CD14-positive monocyte (primary cell): ENCODE results near the gene ST6GALNAC3. TPM values are rescaled to one million over a fixed set of nuclear protein-coding genes. Genes with fewer than 3 reads are reported as not detected.

Experiments
- DNase-seq, 3 donors: peaks; one replicate each; pipeline ENCODE4 v3.0.0-alpha.2; 2011 to 2022
- H2AFZ ChIP-seq: 2 replicates; pipeline ENCODE4 v1.6.0; 2012; ENCODE audit warnings: mild to moderate bottlenecking, low read depth, low read length, inconsistent platforms; ENCODE audit not compliant: insufficient read depth, poor library complexity, severe bottlenecking
- H3K27ac ChIP-seq, 2 donors: 1 replicate in 1 of 2; 2 replicates in 1 of 2; pipeline ENCODE4 v1.5.1; 2012 to 2013; ENCODE audit warnings: low read length in 2 of 2, control low read depth in 1 of 2, inconsistent platforms in 1 of 2, low read depth in 1 of 2, mild to moderate bottlenecking in 1 of 2
- H3K27me3 ChIP-seq, 2 donors: one replicate each; pipeline versions ENCODE4 v1.6.0 to v1.6.1; 2011 to 2013; ENCODE audit warnings: low read length in 2 of 2; ENCODE audit not compliant: control insufficient read depth in 2 of 2, insufficient read depth in 2 of 2
- H3K36me3 ChIP-seq, 2 donors: replicated peaks in 1 of 2; 1 replicate in 1 of 2; 2 replicates in 1 of 2; pipeline versions ENCODE4 v1.5.1 to v1.6.1; 2012 to 2013; ENCODE audit warnings: low read length in 2 of 2, control low read depth in 1 of 2, inconsistent platforms in 1 of 2, mild to moderate bottlenecking in 1 of 2; ENCODE audit not compliant: insufficient read depth in 2 of 2, control insufficient read depth in 1 of 2
- H3K4me1 ChIP-seq, 2 donors: 1 replicate in 1 of 2; 2 replicates in 1 of 2; pipeline versions ENCODE4 v1.5.1 to v1.6.1; 2012 to 2013; ENCODE audit warnings: low read length in 2 of 2, control low read depth in 1 of 2, inconsistent platforms in 1 of 2, mild to moderate bottlenecking in 1 of 2, moderate library complexity in 1 of 2; ENCODE audit not compliant: insufficient read depth in 2 of 2, control insufficient read depth in 1 of 2
- H3K4me2 ChIP-seq: replicated peaks from 2 replicates; pipeline ENCODE3; 2012; ENCODE audit warnings: low read length, moderate library complexity, mild to moderate bottlenecking; ENCODE audit not compliant: poor library complexity, severe bottlenecking; ENCODE audit errors: extremely low read depth
- H3K4me3 ChIP-seq, 3 experiments: fragments of 200-600 bp in 1 of 3; sonication (generic) in 1 of 3; replicated peaks in 1 of 3; 1 replicate in 2 of 3; 2 replicates in 1 of 3; pipeline ENCODE4 v1.5.1; 2011 to 2013; ENCODE audit warnings: low read length in 3 of 3, mild to moderate bottlenecking in 3 of 3, control low read depth in 2 of 3, low read depth in 2 of 3, inconsistent platforms in 1 of 3, moderate library complexity in 1 of 3
- H3K79me2 ChIP-seq: 2 replicates; pipeline ENCODE4 v1.6.0; 2012; ENCODE audit warnings: mild to moderate bottlenecking, control low read depth, inconsistent platforms, low read length, moderate library complexity; ENCODE audit not compliant: insufficient read depth
- H3K9ac ChIP-seq: 2 replicates; pipeline ENCODE4 v1.6.0; 2017; ENCODE audit warnings: low read length, mild to moderate bottlenecking; ENCODE audit not compliant: insufficient read depth, poor library complexity, severe bottlenecking
- H3K9me3 ChIP-seq, 2 donors: replicated peaks in 1 of 2; 1 replicate in 1 of 2; 2 replicates in 1 of 2; pipeline versions ENCODE4 v1.5.1 to v1.6.1; 2012 to 2013; ENCODE audit warnings: low read length in 2 of 2, control low read depth in 1 of 2; ENCODE audit not compliant: control insufficient read depth in 1 of 2, insufficient read depth in 1 of 2
- H4K20me1 ChIP-seq: 2 replicates; pipeline ENCODE4 v1.6.0; 2012; ENCODE audit warnings: mild to moderate bottlenecking, low read length, control low read depth, moderate library complexity; ENCODE audit not compliant: insufficient read depth
- H3K27ac Mint-ChIP-seq, 7 donors: one replicate each; pipeline ENCODE4 v1.8.0; 2020; ENCODE audit warnings: mild to moderate bottlenecking in 7 of 7, mixed read lengths in 7 of 7, moderate library complexity in 6 of 7, inconsistent platforms in 2 of 7
- H3K27me3 Mint-ChIP-seq, 3 donors: one replicate each; pipeline ENCODE4 v1.8.0; 2021 to 2022; ENCODE audit warnings: low read depth in 3 of 3, mild to moderate bottlenecking in 3 of 3, mixed read lengths in 3 of 3, moderate library complexity in 3 of 3, inconsistent platforms in 1 of 3
- H3K36me3 Mint-ChIP-seq, 2 donors: one replicate each; pipeline ENCODE4 v1.8.0; 2020; ENCODE audit warnings: mixed read lengths in 2 of 2, inconsistent platforms in 1 of 2, mild to moderate bottlenecking in 1 of 2
- H3K4me1 Mint-ChIP-seq: one replicate; pipeline ENCODE4 v1.8.0; 2020; ENCODE audit warnings: mild to moderate bottlenecking, mixed read lengths
- H3K4me3 Mint-ChIP-seq, 2 donors: one replicate each; pipeline ENCODE4 v1.8.0; 2020; ENCODE audit warnings: mild to moderate bottlenecking in 2 of 2, mixed read lengths in 2 of 2, moderate library complexity in 1 of 2
- H3K9me3 Mint-ChIP-seq, 7 donors: one replicate each; pipeline ENCODE4 v1.8.0; 2020 to 2022; ENCODE audit warnings: mixed read lengths in 7 of 7, mild to moderate bottlenecking in 6 of 7, moderate library complexity in 6 of 7, inconsistent platforms in 2 of 7
- WGBS: methylation state at CpG from one replicate; pipeline ENCODE4 v1.1.5; 2013; ENCODE audit warnings: missing lambda C conversion rate; ENCODE audit not compliant: insufficient coverage; 5-methylcytosine and 5-hydroxymethylcytosine counted together
- intact Hi-C, 2 donors: fragments of 100-400 bp; cut with micrococcal nuclease; formaldehyde crosslinking; loops; one replicate each; pipeline versions ENCODE4 v1.15.0 to v1.15.1; 2023
- polyA plus RNA-seq, 3 donors: library from polyadenylated mRNA; depleted of rRNA in 1 of 3; unstranded in 2 of 3; stranded (reverse) in 1 of 3; fragments of 300-500 nt in 2 of 3; fragments of >200 nt in 1 of 3; fragmentation: Illumina TruSeq in 2 of 3; gene quantifications; 1 replicate in 2 of 3; 2 replicates in 1 of 3; pipeline ENCODE4 v1.2.3, GENCODE V29; 2012 to 2021
- TF ChIP-seq, protein P1 (sequence below): fragments of 200-600 bp; IDR thresholded peaks from one replicate; pipeline ENCODE4 v1.8.0; 2022; ENCODE audit warnings: antibody characterized with exemption, mild to moderate bottlenecking

The ST6GALNAC3 gene
- polyA plus RNA-seq, 3 donors: 6.5 to 9.2 (median 7.6) TPM

DNA sequence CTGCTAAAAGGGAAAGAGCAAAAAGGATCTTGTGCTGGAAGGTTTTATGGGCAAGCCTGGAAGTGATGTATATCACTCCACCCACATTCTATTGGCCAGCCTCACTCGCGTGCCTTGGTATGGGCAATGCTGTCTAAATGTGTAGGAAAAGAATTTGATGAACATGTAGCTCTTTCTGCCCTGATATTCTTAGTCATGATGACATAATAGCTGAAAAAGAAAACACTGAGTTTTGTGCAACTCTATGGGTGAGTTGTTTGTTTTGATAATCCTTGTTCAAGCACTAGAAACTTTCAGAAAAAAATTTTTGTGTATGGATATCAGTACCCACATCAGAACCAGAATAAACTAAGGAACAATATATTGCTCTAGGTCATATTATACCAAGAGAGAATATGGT, 561.2 kb downstream of the ST6GALNAC3 start:
- no peaks in the 10 kb centered on the region for H3K4me1 Mint-ChIP-seq
- H3K9me3 Mint-ChIP-seq: peaks cover 0 to 4% (median 0%) of the 10 kb centered on the region in 7 donors
- no peaks in the 10 kb centered on the region for H3K36me3 Mint-ChIP-seq
- Histone ChIP-seq H3K36me3 (no peaks in the 10 kb centered on the region), H2AFZ (no peak overlapping the region), H3K27me3 (no peaks in the 10 kb centered on the region), H3K27ac (no peak overlapping the region), H4K20me1 (no peaks in the 10 kb centered on the region), H3K9me3 (peaks cover 0 to 6% of the 10 kb centered on the region in 2 donors), H3K4me2 (no peak overlapping the region), H3K9ac (no peak overlapping the region), H3K4me1 (no peaks in the 10 kb centered on the region), H3K4me3 (no peak overlapping the region), H3K79me2 (no peaks in the 10 kb centered on the region)
- intact Hi-C loops: no loop called here
- H3K27me3 Mint-ChIP-seq: no peaks in the 10 kb centered on the region
- TF ChIP-seq, protein P1, sequence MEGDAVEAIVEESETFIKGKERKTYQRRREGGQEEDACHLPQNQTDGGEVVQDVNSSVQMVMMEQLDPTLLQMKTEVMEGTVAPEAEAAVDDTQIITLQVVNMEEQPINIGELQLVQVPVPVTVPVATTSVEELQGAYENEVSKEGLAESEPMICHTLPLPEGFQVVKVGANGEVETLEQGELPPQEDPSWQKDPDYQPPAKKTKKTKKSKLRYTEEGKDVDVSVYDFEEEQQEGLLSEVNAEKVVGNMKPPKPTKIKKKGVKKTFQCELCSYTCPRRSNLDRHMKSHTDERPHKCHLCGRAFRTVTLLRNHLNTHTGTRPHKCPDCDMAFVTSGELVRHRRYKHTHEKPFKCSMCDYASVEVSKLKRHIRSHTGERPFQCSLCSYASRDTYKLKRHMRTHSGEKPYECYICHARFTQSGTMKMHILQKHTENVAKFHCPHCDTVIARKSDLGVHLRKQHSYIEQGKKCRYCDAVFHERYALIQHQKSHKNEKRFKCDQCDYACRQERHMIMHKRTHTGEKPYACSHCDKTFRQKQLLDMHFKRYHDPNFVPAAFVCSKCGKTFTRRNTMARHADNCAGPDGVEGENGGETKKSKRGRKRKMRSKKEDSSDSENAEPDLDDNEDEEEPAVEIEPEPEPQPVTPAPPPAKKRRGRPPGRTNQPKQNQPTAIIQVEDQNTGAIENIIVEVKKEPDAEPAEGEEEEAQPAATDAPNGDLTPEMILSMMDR: no peak
- WGBS: no CpG with 5 or more reads among the region's 2 CpGs
- no peak overlapping the region for H3K27ac Mint-ChIP-seq
- no peak for DNase-seq
- no peak overlapping the region for H3K4me3 Mint-ChIP-seq

DNA sequence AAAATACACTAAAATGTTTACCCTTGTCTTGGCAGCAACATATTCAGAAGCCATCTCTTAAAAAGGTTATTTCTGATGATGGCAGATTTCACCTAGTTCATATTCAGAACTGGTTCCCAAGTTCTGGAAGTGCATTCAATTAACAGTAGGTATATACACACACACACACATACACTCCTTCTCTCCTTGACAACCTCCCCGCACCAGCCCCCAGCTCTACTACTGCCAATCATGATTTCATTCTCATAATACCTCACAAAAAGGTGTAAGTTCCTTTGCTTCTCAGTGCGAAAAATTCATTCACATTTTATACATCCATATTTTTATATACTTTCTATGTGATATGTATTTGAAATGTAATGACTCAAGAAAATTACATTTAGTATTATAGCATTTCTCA, 564.6 kb downstream of the ST6GALNAC3 start:
- Histone ChIP-seq H3K27me3 (no peaks in the 10 kb centered on the region), H2AFZ (no peak overlapping the region), H4K20me1 (no peaks in the 10 kb centered on the region), H3K27ac (no peak overlapping the region), H3K79me2 (no peaks in the 10 kb centered on the region), H3K36me3 (no peaks in the 10 kb centered on the region), H3K4me1 (no peaks in the 10 kb centered on the region), H3K4me3 (no peak overlapping the region), H3K4me2 (no peak overlapping the region), H3K9me3 (peaks cover 0 to 6% of the 10 kb centered on the region in 2 donors), H3K9ac (no peak overlapping the region)
- intact Hi-C loops: no loop called here
- TF ChIP-seq, protein P1: no peak
- no peak for DNase-seq
- Mint-ChIP-seq H3K36me3 (no peaks in the 10 kb centered on the region), H3K9me3 (peaks cover 0 to 7% (median 2%) of the 10 kb centered on the region in 7 donors), H3K4me3 (no peak overlapping the region), H3K27me3 (peaks cover 0 to 2% (median 0%) of the 10 kb centered on the region in 3 donors), H3K27ac (no peak overlapping the region), H3K4me1 (no peaks in the 10 kb centered on the region)
- 100% methylated on average over 1 of the region's 2 CpGs for WGBS
